T-cell (primary cell): Measurements from ENCODE around the gene TSHR. TPM values are rescaled to one million over a fixed set of nuclear protein-coding genes. Genes with fewer than 3 reads are reported as not detected.

Experiments used
- ATAC-seq, 4 experiments: fragments of 200-7000 bp in 3 of 4; fragments of 150-1000 bp in 1 of 4; cut with Tn5 transposase; replicated peaks in 1 of 4; 1 replicate in 3 of 4; 2 replicates in 1 of 4; pipeline ENCODE4 v1.10.0; 2021; ENCODE audit warnings: moderate library complexity in 3 of 4, mild to moderate bottlenecking in 2 of 4, moderate number of reproducible peaks in 1 of 4
- CTCF ChIA-PET, 2 donors: fragments of 300-600 bp; sonication (Branson Sonifier 250); formaldehyde crosslinking; loops; one replicate each; lab custom pipeline; 2022; ENCODE audit warnings: antibody characterized with exemption in 2 of 2; lab: Charles Lee
- POLR2A ChIA-PET, 2 donors: fragments of 300-600 bp; sonication (Branson Sonifier 250); formaldehyde crosslinking; loops; one replicate each; lab custom pipeline; 2022; ENCODE audit warnings: antibody characterized with exemption in 2 of 2; lab: Charles Lee
- DNase-seq, 35 experiments: peaks; one replicate each; pipeline versions ENCODE4 v3.0.0 to v3.0.0-alpha.2; 2013 to 2023
- H3K27ac ChIP-seq: one replicate; pipeline ENCODE4 v1.5.1; 2013; ENCODE audit warnings: low read length
- H3K27me3 ChIP-seq, 2 experiments: replicated peaks in 1 of 2; 1 replicate in 1 of 2; 2 replicates in 1 of 2; pipeline versions ENCODE4 v1.6.1 to v1.7.0; 2013; ENCODE audit warnings: low read length in 1 of 2, mixed read lengths in 1 of 2; ENCODE audit not compliant: control insufficient read depth in 2 of 2, insufficient read depth in 2 of 2; ENCODE audit errors: extremely low read depth in 1 of 2
- H3K36me3 ChIP-seq, 2 donors: 1 replicate in 1 of 2; 2 replicates in 1 of 2; pipeline versions ENCODE4 v1.6.1 to v1.7.0; 2013; ENCODE audit warnings: low read length in 1 of 2; ENCODE audit not compliant: control insufficient read depth in 2 of 2, insufficient read depth in 1 of 2; ENCODE audit errors: extremely low read depth in 1 of 2
- H3K4me1 ChIP-seq, 2 experiments: 1 replicate in 1 of 2; 2 replicates in 1 of 2; pipeline versions ENCODE4 v1.6.1 to v1.7.0; 2013; ENCODE audit warnings: low read length in 2 of 2, mixed read lengths in 1 of 2; ENCODE audit not compliant: insufficient read depth in 2 of 2, control insufficient read depth in 1 of 2; ENCODE audit errors: extremely low read depth in 1 of 2
- H3K4me3 ChIP-seq, 2 donors: 1 replicate in 1 of 2; 2 replicates in 1 of 2; pipeline versions ENCODE4 v1.5.1 to v1.7.0; 2013; ENCODE audit warnings: mild to moderate bottlenecking in 2 of 2, low read length in 1 of 2, moderate library complexity in 1 of 2; ENCODE audit not compliant: control insufficient read depth in 1 of 2; ENCODE audit errors: extremely low read depth in 1 of 2
- H3K9me3 ChIP-seq: 2 replicates; pipeline ENCODE4 v1.7.0; 2013
- H3K27ac Mint-ChIP-seq, 2 donors: one replicate each; pipeline ENCODE4 v1.8.0; 2020 to 2021; ENCODE audit warnings: mild to moderate bottlenecking in 2 of 2, mixed read lengths in 2 of 2
- H3K27me3 Mint-ChIP-seq, 2 donors: one replicate each; pipeline ENCODE4 v1.8.0; 2021 to 2022; ENCODE audit warnings: mixed read lengths in 2 of 2
- H3K36me3 Mint-ChIP-seq: one replicate; pipeline ENCODE4 v1.8.0; 2021; ENCODE audit warnings: mixed read lengths
- H3K4me1 Mint-ChIP-seq, 3 donors: one replicate each; pipeline ENCODE4 v1.8.0; 2020 to 2022; ENCODE audit warnings: mixed read lengths in 3 of 3, mild to moderate bottlenecking in 1 of 3
- H3K4me3 Mint-ChIP-seq, 3 donors: one replicate each; pipeline ENCODE4 v1.8.0; 2020 to 2022; ENCODE audit warnings: mild to moderate bottlenecking in 3 of 3, mixed read lengths in 3 of 3, moderate library complexity in 3 of 3
- H3K9me3 Mint-ChIP-seq, 3 donors: one replicate each; pipeline ENCODE4 v1.8.0; 2020 to 2022; ENCODE audit warnings: mixed read lengths in 3 of 3
- WGBS: methylation state at CpG from one replicate; pipeline ENCODE4 v1.1.5; 2013; ENCODE audit warnings: missing lambda C conversion rate; ENCODE audit not compliant: insufficient coverage; 5-methylcytosine and 5-hydroxymethylcytosine counted together
- total RNA-seq, 35 experiments: library from RNA in 6 of 35; stranded (reverse) in 6 of 35; fragments of 120-200 nt in 1 of 35; gene quantifications; one replicate each; pipeline versions ENCODE4 v1.2.1 to v1.2.4 and lab custom pipeline; 2013 to 2026

TSHR gene
- total RNA-seq, 5 donors from 2014 or later (not counting 1 experiment from before 2014, with no cell fraction given) = 0.25 to 1.7 (median 0.86) TPM

GRCh38 chr14:80933282-80933681, 22.1 kb upstream of the TSHR start:
- no peak for DNase-seq
- no peaks in the 10 kb centered on the region for H3K27me3 ChIP-seq
- no peak for ATAC-seq
- Mint-ChIP-seq H3K27ac (peak overlapping the region in 1 of 2 donors; percentile 17), H3K9me3 (no peaks in the 10 kb centered on the region), H3K36me3 (peaks cover 9% of the 10 kb centered on the region), H3K27me3 (no peaks in the 10 kb centered on the region), H3K4me3 (no peak overlapping the region), H3K4me1 (peaks cover 27 to 47% (median 44%) of the 10 kb centered on the region in 3 donors)
- peaks cover 7 to 21% of the 10 kb centered on the region in 2 experiments for H3K4me1 ChIP-seq
- POLR2A ChIA-PET = interaction anchor here in 1 of 2 donors (1.1 kb wide), 1 partner anchor 286 kb away, joined by 4 read pairs; no protein-coding TSS in a partner anchor
- no peaks in the 10 kb centered on the region for H3K9me3 ChIP-seq
- no peak overlapping the region for H3K27ac ChIP-seq
- CTCF ChIA-PET = interaction anchor here in 1 of 2 donors (1.3 kb wide), 1 partner anchor 63 kb away, joined by 3 read pairs; no protein-coding TSS in a partner anchor
- no peaks in the 10 kb centered on the region for H3K36me3 ChIP-seq
- H3K4me3 ChIP-seq = no peak overlapping the region

- Histone ChIP-seq H3K36me3 (no peaks in the 10 kb centered on the region), H3K27ac (no peak overlapping the region), H3K27me3 (no peaks in the 10 kb centered on the region), H3K9me3 (no peaks in the 10 kb centered on the region), H3K4me1 (peaks cover 7 to 21% of the 10 kb centered on the region in 2 experiments), H3K4me3 (no peak overlapping the region)
- ATAC-seq = no peak
- CTCF ChIA-PET = interaction anchor here in 1 of 2 donors (1.3 kb wide), 1 partner anchor 62 kb away, joined by 3 read pairs; no protein-coding TSS in a partner anchor
- Mint-ChIP-seq H3K36me3 (peaks cover 9% of the 10 kb centered on the region), H3K9me3 (no peaks in the 10 kb centered on the region), H3K27ac (no peak overlapping the region), H3K4me1 (peaks cover 27 to 47% (median 44%) of the 10 kb centered on the region in 3 donors), H3K27me3 (no peaks in the 10 kb centered on the region), H3K4me3 (no peak overlapping the region)
- POLR2A ChIA-PET = interaction anchor here in 1 of 2 donors (1.1 kb wide), 1 partner anchor 285 kb away, joined by 4 read pairs; no protein-coding TSS in a partner anchor
- 76% methylated on average over 4 of the region's 4 CpGs for WGBS
- no peak for DNase-seq
Measured at GRCh38 chr14:80933686-80934085, 21.7 kb upstream of the TSHR start.

- Mint-ChIP-seq H3K4me3 (peak overlapping the region in 2 of 3 donors; percentile 31 to 39), H3K9me3 (no peaks in the 10 kb centered on the region), H3K27ac (peak overlapping the region; percentile 32 to 68), H3K36me3 (peaks cover 5% of the 10 kb centered on the region), H3K4me1 (peaks cover 21 to 36% (median 32%) of the 10 kb centered on the region in 3 donors), H3K27me3 (no peaks in the 10 kb centered on the region)
- ChIA-PET CTCF (interaction anchor here in 1 of 2 donors (0.9 to 1.5 kb wide), 2 partner anchors 19 to 47 kb away, joined by 3 read pairs; no protein-coding TSS in a partner anchor), POLR2A (interaction anchor here in 1 of 2 donors (0.6 kb wide), 1 partner anchor 279 kb away, joined by 3 read pairs; no protein-coding TSS in a partner anchor)
- Histone ChIP-seq H3K36me3 (no peaks in the 10 kb centered on the region), H3K27me3 (no peaks in the 10 kb centered on the region), H3K4me3 (no peak overlapping the region), H3K9me3 (no peaks in the 10 kb centered on the region), H3K27ac (peak overlapping the region; percentile 19), H3K4me1 (peaks cover 13 to 15% of the 10 kb centered on the region in 2 experiments)
- WGBS = 50% methylated on average over 1 of the region's 1 CpG
- ATAC-seq (peak in 1 of 4 experiments; percentile 29), DNase-seq (peak in 1 of 35 experiments; percentile 24)
Measured at GRCh38 chr14:80940146-80940545, 15.3 kb upstream of the TSHR start.

- DNase-seq = peak; percentile 54 to 88 (median 72)
- peak; percentile 93 to 98 (median 96) for ATAC-seq
- Histone ChIP-seq H3K4me3 (peak within 1 kb of the TSS; percentile 67 to 98), H3K36me3 (no peaks in the 10 kb centered on the region), H3K4me1 (peaks cover 13 to 15% of the 10 kb centered on the region in 2 experiments), H3K27me3 (no peaks in the 10 kb centered on the region), H3K9me3 (no peaks in the 10 kb centered on the region), H3K27ac (peak within 1 kb of the TSS; percentile 49)
- Mint-ChIP-seq H3K4me3 (peak within 1 kb of the TSS; percentile 87 to 92 (median 87)), H3K36me3 (no peaks in the 10 kb centered on the region), H3K27ac (peak within 1 kb of the TSS; percentile 88 to 90), H3K9me3 (no peaks in the 10 kb centered on the region), H3K27me3 (peaks cover 0 to 5% of the 10 kb centered on the region in 2 donors), H3K4me1 (peaks cover 16 to 31% (median 29%) of the 10 kb centered on the region in 3 donors)
- WGBS = under 1% methylated on average over 26 of the region's 40 CpGs
- ChIA-PET POLR2A (interaction anchor here in 1 of 2 donors (0.6 kb wide), 2 partner anchors 16 to 49 kb away, joined by 3 read pairs; no protein-coding TSS in a partner anchor), CTCF (interaction anchor here (0.9 to 2.2 kb wide), 11 partner anchors 10 to 523 kb away, joined by 3 to 11 read pairs (median 4); partner anchors contain the start of genes TSHR (in 2 of the 2) and GTF2A1 (in 1 of the 2))
Measured at GRCh38 chr14:80941241-80942185, 13.9 kb upstream of the TSHR start, which contains the start of gene CEP128. CEP128 (minus strand) TSS chr14:80941738.

- POLR2A ChIA-PET = interaction anchor here in 1 of 2 donors (0.5 to 0.7 kb wide), 4 partner anchors 13 to 50 kb away, joined by 3 to 5 read pairs (median 4); partner anchors contain the start of gene TSHR
- CTCF ChIA-PET = interaction anchor here (0.6 to 2.2 kb wide), 11 partner anchors 9 to 646 kb away, joined by 3 to 11 read pairs (median 4); partner anchors contain the start of genes TSHR (in 2 of the 2) and GTF2A1 (in 1 of the 2)
Measured at GRCh38 chr14:80942191-80942600, 13.2 kb upstream of the TSHR start.

More at GRCh38 chr14:80942191-80942600, 13.2 kb upstream of the TSHR start:
- Histone ChIP-seq H3K9me3 (no peaks in the 10 kb centered on the region), H3K36me3 (no peaks in the 10 kb centered on the region), H3K4me3 (peak overlapping the region; percentile 67 to 98), H3K27ac (peak overlapping the region; percentile 49), H3K4me1 (peaks cover 13 to 15% of the 10 kb centered on the region in 2 experiments), H3K27me3 (no peaks in the 10 kb centered on the region)
- Mint-ChIP-seq H3K36me3 (no peaks in the 10 kb centered on the region), H3K27me3 (peaks cover 3 to 5% of the 10 kb centered on the region in 2 donors), H3K4me3 (peak overlapping the region; percentile 87 to 92 (median 87)), H3K27ac (peak overlapping the region; percentile 88 to 90), H3K4me1 (peaks cover 16 to 31% (median 29%) of the 10 kb centered on the region in 3 donors), H3K9me3 (no peaks in the 10 kb centered on the region)
- WGBS = no CpG with 5 or more reads among the region's 5 CpGs
- ATAC-seq (peak in 2 of 4 experiments; percentile 27 to 30), DNase-seq (peak in 1 of 35 experiments; percentile 34)
